Natural killer cell (primary cell): ENCODE results near the gene SLC17A6. TPM values are rescaled to one million over a fixed set of nuclear protein-coding genes. Genes with fewer than 3 reads are reported as not detected.

Experiments used
- ATAC-seq, 3 donors: fragments of 150-1000 bp in 2 of 3; fragments of 200-7000 bp in 1 of 3; cut with Tn5 transposase; 1 replicate in 1 of 3; 2 replicates in 2 of 3; pipeline ENCODE4 v1.10.0; 2021; ENCODE audit warnings: mild to moderate bottlenecking in 2 of 3, moderate library complexity in 2 of 3
- DNase-seq, 2 donors: peaks; one replicate each; pipeline versions ENCODE4 v3.0.0 to v3.0.0-alpha.2; 2013 to 2021; ENCODE audit warnings: mixed read lengths in 1 of 2
- H3K27ac ChIP-seq: one replicate; pipeline ENCODE4 v1.5.1; 2013; ENCODE audit warnings: mild to moderate bottlenecking, low read length
- H3K27me3 ChIP-seq: one replicate; pipeline ENCODE4 v1.6.1; 2013; ENCODE audit warnings: low read length; ENCODE audit not compliant: control insufficient read depth, insufficient read depth
- H3K36me3 ChIP-seq: one replicate; pipeline ENCODE4 v1.6.1; 2013; ENCODE audit warnings: low read length; ENCODE audit not compliant: control insufficient read depth, insufficient read depth
- H3K4me1 ChIP-seq: one replicate; pipeline ENCODE4 v1.6.1; 2013; ENCODE audit warnings: low read length; ENCODE audit not compliant: control insufficient read depth, insufficient read depth
- H3K4me3 ChIP-seq: one replicate; pipeline ENCODE4 v1.5.1; 2013; ENCODE audit warnings: low read length
- H3K9me3 ChIP-seq: one replicate; pipeline ENCODE4 v1.6.1; 2013; ENCODE audit warnings: low read length; ENCODE audit not compliant: control insufficient read depth, insufficient read depth
- H3K27ac Mint-ChIP-seq, 2 donors: one replicate each; pipeline ENCODE4 v1.8.0; 2022; ENCODE audit warnings: mild to moderate bottlenecking in 2 of 2, mixed read lengths in 2 of 2, moderate library complexity in 1 of 2
- H3K27me3 Mint-ChIP-seq, 2 donors: one replicate each; pipeline ENCODE4 v1.8.0; 2022; ENCODE audit warnings: low read depth in 2 of 2, mixed read lengths in 2 of 2
- H3K36me3 Mint-ChIP-seq: one replicate; pipeline ENCODE4 v1.8.0; 2022; ENCODE audit warnings: mixed read lengths
- H3K4me1 Mint-ChIP-seq, 2 donors: one replicate each; pipeline ENCODE4 v1.8.0; 2022; ENCODE audit warnings: mixed read lengths in 2 of 2
- H3K4me3 Mint-ChIP-seq: one replicate; pipeline ENCODE4 v1.8.0; 2022; ENCODE audit warnings: mild to moderate bottlenecking, moderate library complexity, mixed read lengths
- H3K9me3 Mint-ChIP-seq, 2 donors: one replicate each; pipeline ENCODE4 v1.8.0; 2022; ENCODE audit warnings: mixed read lengths in 2 of 2
- WGBS: methylation state at CpG from one replicate; pipeline ENCODE4 v1.1.7; 2013; ENCODE audit warnings: missing lambda C conversion rate; ENCODE audit not compliant: insufficient coverage; 5-methylcytosine and 5-hydroxymethylcytosine counted together
- intact Hi-C: fragments of 100-400 bp; cut with micrococcal nuclease; formaldehyde crosslinking; loops from one replicate; pipeline ENCODE4 v1.14.2; 2022
- total RNA-seq, 4 donors: library from RNA; stranded (reverse); fragments of 120-200 nt in 1 of 4; gene quantifications; one replicate each; pipeline versions ENCODE4 v1.2.3 to v1.2.4, GENCODE V29; 2013 to 2022
- TF ChIP-seq, protein P1 (sequence below): fragments of 200-600 bp; IDR thresholded peaks from one replicate; pipeline ENCODE4 v1.8.0; 2022; ENCODE audit warnings: antibody characterized with exemption

Gene SLC17A6
- total RNA-seq, 3 donors from 2014 or later (not counting 1 experiment from before 2014, with no cell fraction given), result not detected

DNA sequence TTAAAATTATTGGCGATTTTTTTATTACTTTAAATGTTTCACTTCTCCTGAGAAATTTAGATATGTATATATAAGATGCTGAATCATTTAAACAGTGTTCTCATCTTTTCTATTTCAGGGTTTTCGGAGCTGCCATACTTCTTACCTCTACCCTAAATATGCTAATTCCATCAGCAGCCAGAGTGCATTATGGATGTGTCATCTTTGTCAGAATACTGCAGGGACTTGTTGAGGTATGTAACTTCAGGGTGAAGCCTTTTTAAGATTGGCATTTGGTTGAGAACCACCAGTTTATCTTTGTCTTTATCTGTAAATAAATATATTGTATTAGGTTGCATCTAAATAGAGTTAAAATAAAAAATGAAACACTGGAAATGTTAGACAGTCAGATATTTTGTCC is 21.1 kb downstream of the SLC17A6 start:
- DNase-seq, result no peak
- H3K36me3 ChIP-seq, result no peaks in the 10 kb centered on the region
- ATAC-seq, result no peak
- H3K4me3 ChIP-seq, result no peak overlapping the region
- no peak overlapping the region for H3K27ac Mint-ChIP-seq
- no peaks in the 10 kb centered on the region for H3K9me3 ChIP-seq
- no peaks in the 10 kb centered on the region for H3K27me3 ChIP-seq
- H3K27me3 Mint-ChIP-seq, result peaks cover 0 to 4% of the 10 kb centered on the region in 2 donors
- H3K4me1 Mint-ChIP-seq, result no peaks in the 10 kb centered on the region
- H3K27ac ChIP-seq, result no peak overlapping the region
- H3K36me3 Mint-ChIP-seq, result no peaks in the 10 kb centered on the region
- no CpG with 5 or more reads among the region's 2 CpGs for WGBS
- intact Hi-C loops, result no loop called here
- TF ChIP-seq, protein P1, sequence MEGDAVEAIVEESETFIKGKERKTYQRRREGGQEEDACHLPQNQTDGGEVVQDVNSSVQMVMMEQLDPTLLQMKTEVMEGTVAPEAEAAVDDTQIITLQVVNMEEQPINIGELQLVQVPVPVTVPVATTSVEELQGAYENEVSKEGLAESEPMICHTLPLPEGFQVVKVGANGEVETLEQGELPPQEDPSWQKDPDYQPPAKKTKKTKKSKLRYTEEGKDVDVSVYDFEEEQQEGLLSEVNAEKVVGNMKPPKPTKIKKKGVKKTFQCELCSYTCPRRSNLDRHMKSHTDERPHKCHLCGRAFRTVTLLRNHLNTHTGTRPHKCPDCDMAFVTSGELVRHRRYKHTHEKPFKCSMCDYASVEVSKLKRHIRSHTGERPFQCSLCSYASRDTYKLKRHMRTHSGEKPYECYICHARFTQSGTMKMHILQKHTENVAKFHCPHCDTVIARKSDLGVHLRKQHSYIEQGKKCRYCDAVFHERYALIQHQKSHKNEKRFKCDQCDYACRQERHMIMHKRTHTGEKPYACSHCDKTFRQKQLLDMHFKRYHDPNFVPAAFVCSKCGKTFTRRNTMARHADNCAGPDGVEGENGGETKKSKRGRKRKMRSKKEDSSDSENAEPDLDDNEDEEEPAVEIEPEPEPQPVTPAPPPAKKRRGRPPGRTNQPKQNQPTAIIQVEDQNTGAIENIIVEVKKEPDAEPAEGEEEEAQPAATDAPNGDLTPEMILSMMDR, result no peak
- peaks cover 0 to 2% of the 10 kb centered on the region in 2 donors for H3K9me3 Mint-ChIP-seq
- no peak overlapping the region for H3K4me3 Mint-ChIP-seq
- H3K4me1 ChIP-seq, result no peaks in the 10 kb centered on the region

- H3K27me3 Mint-ChIP-seq, result no peaks in the 10 kb centered on the region
- Histone ChIP-seq H3K36me3 (no peaks in the 10 kb centered on the region), H3K27ac (no peak overlapping the region), H3K9me3 (no peaks in the 10 kb centered on the region), H3K4me3 (no peak overlapping the region), H3K4me1 (no peaks in the 10 kb centered on the region), H3K27me3 (no peaks in the 10 kb centered on the region)
- no peak overlapping the region for H3K27ac Mint-ChIP-seq
- H3K9me3 Mint-ChIP-seq, result no peaks in the 10 kb centered on the region
- ATAC-seq (no peak), DNase-seq (no peak)
- TF ChIP-seq, protein P1, result no peak
- intact Hi-C loops, result no loop called here
- H3K4me3 Mint-ChIP-seq, result no peak overlapping the region
- H3K4me1 Mint-ChIP-seq, result no peaks in the 10 kb centered on the region
- 34% methylated on average over 3 of the region's 3 CpGs for WGBS
- no peaks in the 10 kb centered on the region for H3K36me3 Mint-ChIP-seq
Observed at GRCh38 chr11:22371160-22371559, 33.0 kb downstream of the SLC17A6 start.

DNA sequence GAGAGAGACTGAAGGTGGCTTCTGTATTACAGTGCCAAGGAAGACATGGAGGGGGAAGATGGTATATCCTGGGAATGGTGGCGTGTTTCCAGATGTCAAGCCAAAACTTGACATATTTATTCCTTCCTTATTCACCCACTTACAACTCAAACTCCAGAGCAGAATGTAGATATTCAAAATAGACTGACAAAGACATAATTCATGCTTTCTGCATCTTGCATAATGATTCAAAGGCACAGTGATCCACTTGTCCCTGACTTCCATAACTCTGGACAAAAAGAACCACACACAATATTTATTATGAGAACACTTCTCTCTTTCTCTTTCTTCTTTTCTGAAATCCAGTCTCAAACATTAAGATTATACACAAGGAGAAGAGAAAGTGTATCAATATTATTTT is 48.9 kb downstream of the SLC17A6 start:
- intact Hi-C loops, result no loop called here

More for the DNA sequence above, 48.9 kb downstream of the SLC17A6 start:
- ATAC-seq (no peak), DNase-seq (no peak)
- peaks cover 2% of the 10 kb centered on the region for H3K27me3 ChIP-seq
- WGBS, result no CpG with 5 or more reads among the region's 1 CpG
- H3K36me3 ChIP-seq, result no peaks in the 10 kb centered on the region
- H3K4me3 Mint-ChIP-seq, result no peak overlapping the region
- H3K4me1 Mint-ChIP-seq, result no peaks in the 10 kb centered on the region
- TF ChIP-seq, protein P1, result no peak
- H3K9me3 Mint-ChIP-seq, result peaks cover 0 to 2% of the 10 kb centered on the region in 2 donors
- no peak overlapping the region for H3K27ac ChIP-seq
- H3K9me3 ChIP-seq, result no peaks in the 10 kb centered on the region
- H3K4me1 ChIP-seq, result no peaks in the 10 kb centered on the region
- H3K27me3 Mint-ChIP-seq, result no peaks in the 10 kb centered on the region
- H3K36me3 Mint-ChIP-seq, result no peaks in the 10 kb centered on the region
- no peak overlapping the region for H3K4me3 ChIP-seq
- H3K27ac Mint-ChIP-seq, result no peak overlapping the region
